Panc1 (cell line): Measurements from ENCODE around the gene C1orf87. TPM values are rescaled to one million over a fixed set of nuclear protein-coding genes. Genes with fewer than 3 reads are reported as not detected.

Experiments used
- ATAC-seq: fragments of 200-7000 bp; cut with Tn5 transposase; 2 replicates; pipeline ENCODE4 v1.9.1; 2020; ENCODE audit warnings: mild to moderate bottlenecking, moderate library complexity
- BruUV-seq: library from RNA; stranded (reverse); fragments of 400-500 nt; replicated peaks from 2 replicates; lab custom pipeline; 2021; lab: Mats Ljungman, UMichigan
- CTCF ChIA-PET: fragments of 300-600 bp; sonication (Branson Sonifier 250); formaldehyde crosslinking; loops from one replicate; lab custom pipeline; 2022; ENCODE audit warnings: antibody characterized with exemption; lab: Charles Lee
- POLR2A ChIA-PET: fragments of 300-600 bp; sonication (Branson Sonifier 250); formaldehyde crosslinking; loops from one replicate; lab custom pipeline; 2022; ENCODE audit warnings: antibody characterized with exemption; lab: Charles Lee
- DNase-seq: peaks from one replicate; pipeline ENCODE4 v3.0.0-alpha.2; 2010; ENCODE audit warnings: low read depth, low spot score
- H3K27ac ChIP-seq: 2 replicates; pipeline ENCODE4 v1.5.1; 2011; ENCODE audit warnings: mild to moderate bottlenecking, low read length, inconsistent platforms
- H3K27me3 ChIP-seq: fragments of 200-500 bp; sonication (Bioruptor generic); 2 replicates; pipeline ENCODE4 v1.6.0; 2014; ENCODE audit warnings: low read length, inconsistent platforms; ENCODE audit not compliant: control insufficient read depth, insufficient read depth
- H3K36me3 ChIP-seq: fragments of 200-500 bp; sonication (Bioruptor generic); 2 replicates; pipeline ENCODE4 v1.5.1; 2014; ENCODE audit warnings: inconsistent platforms, mild to moderate bottlenecking, low read length, moderate library complexity; ENCODE audit not compliant: control insufficient read depth, insufficient read depth
- H3K4me1 ChIP-seq: 2 replicates; pipeline ENCODE4 v1.5.1; 2011; ENCODE audit warnings: inconsistent platforms, mild to moderate bottlenecking, low read length, moderate library complexity; ENCODE audit not compliant: control insufficient read depth, insufficient read depth
- H3K4me3 ChIP-seq, 2 experiments: 2 replicates each; pipeline ENCODE4 v1.5.1; 2011 to 2012; ENCODE audit warnings: low read depth in 2 of 2, low read length in 2 of 2, mild to moderate bottlenecking in 2 of 2, inconsistent platforms in 1 of 2, moderate library complexity in 1 of 2
- H3K9me3 ChIP-seq: fragments of 200-500 bp; sonication (Bioruptor generic); 2 replicates; pipeline ENCODE4 v1.5.1; 2014; ENCODE audit warnings: low read depth, mild to moderate bottlenecking, inconsistent platforms, low read length, moderate library complexity; ENCODE audit not compliant: control insufficient read depth, insufficient read depth
- CTCF ChIP-seq: fragments of 450-650 bp; IDR thresholded peaks from 2 replicates; pipeline ENCODE4 v1.5.1; 2017; ENCODE audit warnings: mild to moderate bottlenecking
- POLR2AphosphoS5 ChIP-seq: IDR thresholded peaks from 2 replicates; pipeline ENCODE4 v1.6.1; 2012; ENCODE audit warnings: mild to moderate bottlenecking, low read depth, low read length, moderate library complexity
- REST ChIP-seq, 2 experiments: IDR thresholded peaks; 2 replicates each; pipeline ENCODE4 v1.6.1; 2011 to 2012; ENCODE audit warnings: low read depth in 2 of 2, control low read depth in 1 of 2, low read length in 1 of 2, mild to moderate bottlenecking in 1 of 2, moderate library complexity in 1 of 2; ENCODE audit not compliant: insufficient read depth in 1 of 2
- SIN3A ChIP-seq: IDR thresholded peaks from 2 replicates; pipeline ENCODE4 v1.6.1; 2012; ENCODE audit warnings: low read depth, mild to moderate bottlenecking, low read length, moderate library complexity, borderline replicate concordance; ENCODE audit not compliant: insufficient read depth
- TCF7L2 ChIP-seq: IDR thresholded peaks from 2 replicates; pipeline ENCODE4 v1.6.1; 2011; ENCODE audit warnings: mild to moderate bottlenecking, low read depth, low read length, inconsistent platforms
- in situ Hi-C: cut with HindIII; loops from 2 replicates; pipeline ENCODE4 v1.10.0; 2016; ENCODE audit warnings: low sequenced_read_pairs, low pct_unique_long_range_greater_than_20kb
- intact Hi-C: fragments of 100-400 bp; cut with micrococcal nuclease; formaldehyde crosslinking; loops from one replicate; pipeline ENCODE4 v1.10.0; 2022; ENCODE audit not compliant: unreplicated experiment
- total RNA-seq: library from RNA; stranded (reverse); gene quantifications from one replicate; pipeline ENCODE4 v1.2.1, GENCODE V29; 2021; ENCODE audit not compliant: unreplicated experiment

C1orf87 gene
- total RNA-seq, 1 experiment from 2014 or later, result not detected

GRCh38 chr1:60034999-60035398, 38.6 kb downstream of the C1orf87 start:
- POLR2A ChIA-PET, result no interaction called here
- Histone ChIP-seq H3K27me3 (no peaks in the 10 kb centered on the region), H3K4me3 (no peak overlapping the region), H3K9me3 (no peaks in the 10 kb centered on the region), H3K4me1 (no peaks in the 10 kb centered on the region), H3K27ac (no peak overlapping the region), H3K36me3 (no peaks in the 10 kb centered on the region)
- CTCF ChIA-PET, result no interaction called here
- intact Hi-C loops (no loop called here), in situ Hi-C loops (no loop called here)
- no TSS peak for BruUV-seq
- DNase-seq, result no peak
- ATAC-seq, result no peak
- TF ChIP-seq SIN3A (no peak), TCF7L2 (no peak), REST (IDR thresholded peaks at IDR 0.05; ENCODE audit: insufficient read depth in 1 of 2, low read depth in 2 of 2, low read length in 1 of 2) (no peak), CTCF (no peak), POLR2AphosphoS5 (no peak)

GRCh38 chr1:60033066-60033465, 40.5 kb downstream of the C1orf87 start:
- DNase-seq (no peak), ATAC-seq (no peak)
- H3K4me3 ChIP-seq, result no peak overlapping the region
- no peaks in the 10 kb centered on the region for H3K4me1 ChIP-seq
- BruUV-seq, result no TSS peak
- no peaks in the 10 kb centered on the region for H3K36me3 ChIP-seq
- H3K9me3 ChIP-seq, result no peaks in the 10 kb centered on the region
- TF ChIP-seq POLR2AphosphoS5, result no peak
- no peak for TF ChIP-seq REST (IDR thresholded peaks at IDR 0.05; ENCODE audit: insufficient read depth in 1 of 2, low read depth in 2 of 2, low read length in 1 of 2)
- no peak for TF ChIP-seq CTCF
- TF ChIP-seq SIN3A, result no peak
- no peak for TF ChIP-seq TCF7L2
- H3K27me3 ChIP-seq, result no peaks in the 10 kb centered on the region
- intact Hi-C loops (no loop called here), in situ Hi-C loops (no loop called here)
- POLR2A ChIA-PET, result no interaction called here
- no peak overlapping the region for H3K27ac ChIP-seq
- CTCF ChIA-PET, result no interaction called here
